H1 (cell line): Measurements from ENCODE around the gene UMAD1. TPM values are rescaled to one million over a fixed set of nuclear protein-coding genes. Genes with fewer than 3 reads are reported as not detected.

Experiments used
- CTCF ChIA-PET: fragments of 300-600 bp; sonication (Branson Sonifier 250); formaldehyde crosslinking; loops from one replicate; lab custom pipeline; 2021; ENCODE audit not compliant: partially characterized antibody; lab: Charles Lee
- POLR2A ChIA-PET: fragments of 300-600 bp; sonication (Branson Sonifier 250); formaldehyde crosslinking; loops from one replicate; lab custom pipeline; 2021; ENCODE audit warnings: inconsistent platforms; ENCODE audit not compliant: partially characterized antibody; lab: Charles Lee
- DNase-seq, 2 experiments: peaks; one replicate each; pipeline versions ENCODE4 v3.0.0 to v3.0.0-alpha.2; 2010 to 2022; ENCODE audit warnings: low spot score in 2 of 2, low read depth in 1 of 2, mixed read lengths in 1 of 2
- FAIRE-seq: peaks from 2 replicates; lab custom pipeline; 2011; peaks lifted over from hg19 to GRCh38; lab: Jason Lieb, UNC
- H2AFZ ChIP-seq: 2 replicates; pipeline ENCODE4 v1.8.1; 2012; ENCODE audit warnings: low read length, inconsistent platforms
- H2AK5ac ChIP-seq: 2 replicates; pipeline ENCODE4 v1.6.1; 2013; ENCODE audit warnings: low read depth, low read length
- H2BK120ac ChIP-seq: replicated peaks from 2 replicates; pipeline ENCODE3; 2013; ENCODE audit warnings: low read depth, low read length, inconsistent platforms
- H2BK12ac ChIP-seq: 2 replicates; pipeline ENCODE4 v1.6.1; 2013; ENCODE audit warnings: low read depth, low read length
- H2BK15ac ChIP-seq: 2 replicates; pipeline ENCODE4 v1.6.1; 2013; ENCODE audit warnings: low read length
- H2BK20ac ChIP-seq: 2 replicates; pipeline ENCODE4 v1.6.1; 2013; ENCODE audit warnings: low read length
- H2BK5ac ChIP-seq: 2 replicates; pipeline ENCODE4 v1.6.1; 2013; ENCODE audit warnings: low read depth, low read length
- H3K14ac ChIP-seq: 2 replicates; pipeline ENCODE4 v1.6.1; 2013; ENCODE audit warnings: inconsistent platforms; ENCODE audit not compliant: insufficient read length
- H3K18ac ChIP-seq: 2 replicates; pipeline ENCODE4 v1.6.1; 2013; ENCODE audit warnings: low read length; ENCODE audit errors: extremely low read depth
- H3K23ac ChIP-seq: 2 replicates; pipeline ENCODE4 v1.6.1; 2013; ENCODE audit warnings: inconsistent platforms; ENCODE audit not compliant: insufficient read length
- H3K23me2 ChIP-seq: 2 replicates; pipeline ENCODE4 v1.6.1; 2013; ENCODE audit warnings: low read depth, low read length
- H3K27ac ChIP-seq: 2 replicates; pipeline ENCODE4 v1.6.1; 2011; ENCODE audit warnings: low read depth, low read length, inconsistent platforms
- H3K27me3 ChIP-seq, 4 experiments: replicated peaks in 1 of 4; 1 replicate in 1 of 4; 2 replicates in 3 of 4; pipeline versions ENCODE4 v1.6.1 to v1.8.1; 2011 to 2013; ENCODE audit warnings: low read length in 3 of 4, mild to moderate bottlenecking in 3 of 4, inconsistent platforms in 2 of 4, mixed read lengths in 2 of 4, moderate library complexity in 1 of 4; ENCODE audit not compliant: control insufficient read depth in 3 of 4, insufficient read depth in 3 of 4; ENCODE audit errors: extremely low read depth in 1 of 4
- H3K36me3 ChIP-seq, 4 experiments: 2 replicates each; pipeline versions ENCODE4 v1.6.1 to v1.8.1; 2011 to 2013; ENCODE audit warnings: mild to moderate bottlenecking in 4 of 4, low read length in 3 of 4, moderate library complexity in 2 of 4, control low read depth in 1 of 4, inconsistent platforms in 1 of 4; ENCODE audit not compliant: insufficient read depth in 4 of 4, control insufficient read depth in 2 of 4
- H3K4ac ChIP-seq: replicated peaks from 2 replicates; pipeline ENCODE3; 2013; ENCODE audit warnings: low read length, low read depth, mixed read lengths, inconsistent platforms; ENCODE audit not compliant: insufficient read length
- H3K4me1 ChIP-seq, 4 experiments: replicated peaks in 1 of 4; 1 replicate in 1 of 4; 2 replicates in 3 of 4; pipeline versions ENCODE4 v1.6.1 to v1.8.1; 2011 to 2013; ENCODE audit warnings: low read length in 3 of 4, inconsistent platforms in 2 of 4, mixed read lengths in 1 of 4; ENCODE audit not compliant: insufficient read depth in 4 of 4, control insufficient read depth in 3 of 4
- H3K4me2 ChIP-seq, 2 experiments: 2 replicates each; pipeline versions ENCODE4 v1.6.1 to v1.8.1; 2011 to 2013; ENCODE audit warnings: low read depth in 2 of 2, low read length in 2 of 2, control low read depth in 1 of 2, inconsistent platforms in 1 of 2, mild to moderate bottlenecking in 1 of 2; ENCODE audit not compliant: insufficient read depth in 1 of 2
- H3K4me3 ChIP-seq, 4 experiments: fragments of 200-600, 300-600 bp in 1 of 4; sonication (generic), shearing (Covaris generic), sonication (Bioruptor Twin) in 1 of 4; 2 replicates each; pipeline versions ENCODE4 v1.5.1 to v1.8.1; 2011 to 2016; ENCODE audit warnings: low read length in 4 of 4, low read depth in 3 of 4, control low read depth in 2 of 4, inconsistent platforms in 2 of 4, mild to moderate bottlenecking in 2 of 4, mixed read lengths in 1 of 4, moderate library complexity in 1 of 4; ENCODE audit not compliant: insufficient read depth in 2 of 4; ENCODE audit errors: extremely low read depth in 1 of 4
- H3K56ac ChIP-seq: replicated peaks from 2 replicates; pipeline ENCODE3; 2013; ENCODE audit warnings: low read depth, mild to moderate bottlenecking, mixed read lengths, low read length, inconsistent platforms; ENCODE audit not compliant: insufficient read length
- H3K79me1 ChIP-seq: 2 replicates; pipeline ENCODE4 v1.6.1; 2013; ENCODE audit warnings: low read depth, low read length, control low read depth
- H3K79me2 ChIP-seq, 2 experiments: 2 replicates each; pipeline versions ENCODE4 v1.6.1 to v1.8.1; 2012 to 2013; ENCODE audit warnings: low read length in 2 of 2, mild to moderate bottlenecking in 2 of 2, inconsistent platforms in 1 of 2; ENCODE audit not compliant: insufficient read depth in 2 of 2, control insufficient read depth in 1 of 2
- H3K9ac ChIP-seq, 4 experiments: replicated peaks in 1 of 4; 1 replicate in 1 of 4; 2 replicates in 3 of 4; pipeline versions ENCODE4 v1.6.1 to v1.8.1; 2011 to 2013; ENCODE audit warnings: low read depth in 3 of 4, low read length in 3 of 4, control low read depth in 2 of 4, mild to moderate bottlenecking in 2 of 4, moderate library complexity in 2 of 4, inconsistent platforms in 1 of 4; ENCODE audit errors: extremely low read depth in 1 of 4
- H3K9me3 ChIP-seq, 2 experiments: 2 replicates each; pipeline versions ENCODE4 v1.6.1 to v1.8.1; 2012 to 2013; ENCODE audit warnings: mild to moderate bottlenecking in 2 of 2, moderate library complexity in 2 of 2, control low read depth in 1 of 2, inconsistent platforms in 1 of 2, low read depth in 1 of 2, low read length in 1 of 2, mixed read lengths in 1 of 2; ENCODE audit not compliant: insufficient read depth in 2 of 2
- H4K20me1 ChIP-seq, 2 experiments: replicated peaks in 1 of 2; 2 replicates each; pipeline versions ENCODE3 to v1.8.1; 2011 to 2013; ENCODE audit warnings: inconsistent platforms in 2 of 2, low read length in 2 of 2, mild to moderate bottlenecking in 1 of 2; ENCODE audit not compliant: insufficient read depth in 2 of 2, control insufficient read depth in 1 of 2
- H4K5ac ChIP-seq: 2 replicates; pipeline ENCODE4 v1.6.1; 2013; ENCODE audit warnings: low read length, low read depth, mixed read lengths, inconsistent platforms; ENCODE audit not compliant: insufficient read length
- H4K8ac ChIP-seq: 2 replicates; pipeline ENCODE4 v1.8.0; 2013; ENCODE audit warnings: mild to moderate bottlenecking, moderate library complexity, low read length, inconsistent platforms; ENCODE audit not compliant: insufficient read depth; ENCODE audit errors: extremely low read depth
- H4K91ac ChIP-seq: replicated peaks from 2 replicates; pipeline ENCODE3; 2013; ENCODE audit warnings: low read length, mixed read lengths, inconsistent platforms; ENCODE audit not compliant: insufficient read length
- ATF2 ChIP-seq: IDR thresholded peaks from 2 replicates; pipeline ENCODE4 v1.6.1; 2012; ENCODE audit warnings: low read length, inconsistent platforms
- CEBPB ChIP-seq: IDR thresholded peaks from 2 replicates; pipeline ENCODE4 v1.6.1; 2012; ENCODE audit warnings: low read depth, low read length
- HDAC2 ChIP-seq, 2 experiments: fragments of 300-600 bp in 1 of 2; sonication (generic) in 1 of 2; IDR thresholded peaks; 2 replicates each; pipeline ENCODE4 v1.6.1; 2011 to 2012; ENCODE audit warnings: low read depth in 2 of 2, low read length in 2 of 2, mild to moderate bottlenecking in 2 of 2, moderate library complexity in 2 of 2, borderline replicate concordance in 1 of 2, inconsistent platforms in 1 of 2
- RFX5 ChIP-seq: IDR thresholded peaks from 2 replicates; pipeline ENCODE4 v1.6.1; 2011; ENCODE audit warnings: low read depth, low read length, improper control_type of control experiment, borderline replicate concordance
- SAP30 ChIP-seq: fragments of 300-600 bp; sonication (generic); IDR thresholded peaks from 2 replicates; pipeline ENCODE4 v1.7.1; 2012; ENCODE audit warnings: low read length, moderate library complexity, mild to moderate bottlenecking, inconsistent platforms; ENCODE audit not compliant: insufficient read depth, insufficient replicate concordance
- ZNF274 ChIP-seq: IDR thresholded peaks from 2 replicates; pipeline ENCODE4 v1.7.0; 2012; ENCODE audit warnings: low read length, borderline replicate concordance; ENCODE audit errors: extremely low read depth
- WGBS, 2 experiments: shearing (Covaris generic) in 1 of 2; methylation state at CpG; one replicate each; pipeline versions ENCODE4 v1.1.6 to v1.1.7; 2013 to 2015; ENCODE audit warnings: low lambda C conversion rate in 2 of 2, mixed read lengths in 2 of 2, inconsistent platforms in 1 of 2, low coverage in 1 of 2, missing lambda C conversion rate in 1 of 2; ENCODE audit not compliant: insufficient replicate concordance in 2 of 2, insufficient coverage in 1 of 2, insufficient read length in 1 of 2; ENCODE audit errors: extremely low coverage in 1 of 2, missing lambda C conversion rate in 1 of 2; 5-methylcytosine and 5-hydroxymethylcytosine counted together
- polyA plus RNA-seq, 7 experiments: library from polyadenylated mRNA; depleted of rRNA in 3 of 7; stranded (reverse) in 5 of 7; unstranded in 2 of 7; fragments of >200 nt in 5 of 7; fragments of 200-250 nt in 2 of 7; gene quantifications; 1 replicate in 5 of 7; 2 replicates in 1 of 7; 4 replicates in 1 of 7; pipeline versions ENCODE4 v1.2.1 to v1.2.3, GENCODE V29; 2011 to 2013; ENCODE audit warnings: missing spikeins in 2 of 7, mixed read lengths in 2 of 7
- total RNA-seq: library from RNA; stranded (reverse); fragmentation: NEBNext Ultra II Directional; extraction: Animal tissue kit (Norgen Biotek cat#: 25700); gene quantifications from 2 replicates; pipeline ENCODE4 v1.2.1, GENCODE V29; 2021

The UMAD1 gene
- total and polyA plus RNA-seq, 2 of the 8 experiments (the other 6 are each of a cell fraction or from before 2014, with no cell fraction given) = 10.4 to 12.3 TPM

- no peak overlapping the region for H3K23ac ChIP-seq
- no peaks in the 10 kb centered on the region for H3K27me3 ChIP-seq
- H3K4me2 ChIP-seq = no peak overlapping the region
- H3K4me1 ChIP-seq = peaks cover 0 to 19% (median 1%) of the 10 kb centered on the region in 4 experiments; a peak in 3 of 7 replicates
- H3K79me2 ChIP-seq = no peaks in the 10 kb centered on the region
- FAIRE-seq = no peak
- H3K9me3 ChIP-seq = no peaks in the 10 kb centered on the region
- no peaks in the 10 kb centered on the region for H4K20me1 ChIP-seq
- no peak overlapping the region for H2BK120ac ChIP-seq
- no peak overlapping the region for H2BK20ac ChIP-seq
- no peak overlapping the region for H3K4me3 ChIP-seq
- no peak overlapping the region for H3K14ac ChIP-seq
- no peak overlapping the region for H4K5ac ChIP-seq
- H3K9ac ChIP-seq = no peak overlapping the region
- CTCF ChIA-PET = no interaction called here
- no peak overlapping the region for H3K56ac ChIP-seq
- no peak overlapping the region for H2BK15ac ChIP-seq
- 84% methylated on average over 4 of the region's 4 CpGs; no CpG with 5 or more reads in 1 of the 2 experiments for WGBS, 2 experiments
- H3K23me2 ChIP-seq = no peaks in the 10 kb centered on the region
- H2AFZ ChIP-seq = no peak overlapping the region
- no peak overlapping the region for H3K18ac ChIP-seq
- H3K27ac ChIP-seq = no peak overlapping the region
- no peaks in the 10 kb centered on the region for H3K79me1 ChIP-seq
- H2BK12ac ChIP-seq = no peak overlapping the region
- no peak for TF ChIP-seq RFX5
- no peak for TF ChIP-seq ATF2
- no peak for TF ChIP-seq SAP30
- TF ChIP-seq ZNF274 = no peak
- TF ChIP-seq HDAC2 (IDR thresholded peaks at IDR 0.05; ENCODE audit: borderline replicate concordance in 1 of 2, low read depth in 2 of 2, low read length in 2 of 2) = no peak
- TF ChIP-seq CEBPB = no peak
- no peak overlapping the region for H4K91ac ChIP-seq
- no peak overlapping the region for H3K4ac ChIP-seq
- no peak for DNase-seq
- no peak overlapping the region for H4K8ac ChIP-seq
- POLR2A ChIA-PET = no interaction called here
- no peak overlapping the region for H2BK5ac ChIP-seq
- no peak overlapping the region for H2AK5ac ChIP-seq
- H3K36me3 ChIP-seq = no peaks in the 10 kb centered on the region
These were observed 64.3 kb downstream of the UMAD1 start for GRCh38 chr7:7704867-7705266.
